Measurements from ENCODE around the gene TESK2. TPM values are rescaled to one million over a fixed set of nuclear protein-coding genes. Genes with fewer than 3 reads are reported as not detected.

The TESK2 gene
- total and polyA plus RNA-seq, 2 experiments from 2014 or later: 1.1 to 1.5 TPM

DNA sequence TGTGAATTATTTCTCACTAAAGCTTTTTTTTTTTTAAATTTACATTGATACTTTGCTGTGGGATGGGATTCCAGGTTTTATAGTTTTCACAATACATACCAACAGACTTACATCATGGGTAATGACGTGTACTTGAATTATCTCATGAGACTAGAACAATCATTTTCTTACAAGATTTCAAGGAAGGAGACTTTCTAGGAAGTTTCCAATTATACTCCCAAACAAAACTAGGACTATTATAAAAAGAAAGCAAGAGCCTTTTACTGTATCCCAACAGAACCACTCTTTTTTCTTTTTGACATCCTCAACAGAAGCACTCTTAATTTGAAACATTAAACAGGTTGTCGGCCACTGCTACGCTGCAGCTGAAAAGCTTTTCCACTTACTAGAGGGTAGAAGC is 48.7 kb downstream of the TESK2 start:
- Histone ChIP-seq H3F3A (ENCODE audit: insufficient read depth) (no peaks in the 10 kb centered on the region), H2AFZ (no peak overlapping the region), H3K4me2 (ENCODE audit: unreplicated experiment) (no peak overlapping the region), H3K4me1 (ENCODE audit: insufficient read depth) (no peaks in the 10 kb centered on the region), H3K4me3 (no peak overlapping the region), H3K9me2 (ENCODE audit: insufficient read depth) (no peaks in the 10 kb centered on the region), H4K20me1 (ENCODE audit: insufficient read depth) (no peaks in the 10 kb centered on the region), H3K27me3 (replicated peaks; ENCODE audit: insufficient read depth) (no peaks in the 10 kb centered on the region), H3K9me3 (ENCODE audit: low read depth) (no peaks in the 10 kb centered on the region), H3K36me3 (ENCODE audit: low read depth) (no peaks in the 10 kb centered on the region), H3K27ac (no peak overlapping the region), H3K9ac (no peak overlapping the region), H3K79me2 (ENCODE audit: insufficient read depth) (no peaks in the 10 kb centered on the region)
- in situ Hi-C loops (cut with MboI): no loop called here
- peak; percentile 60 for DNase-seq
- no peak for TF ChIP-seq EZH2 (IDR thresholded peaks at IDR 0.05; ENCODE audit: insufficient read depth, poor library complexity, severe bottlenecking)
- 69 to 73% methylated on average over 3 of the region's 3 CpGs for WGBS, 2 experiments (ENCODE audit: low coverage in 1 of 2, low lambda C conversion rate in 2 of 2, missing lambda C conversion rate in 2 of 2)

DNA sequence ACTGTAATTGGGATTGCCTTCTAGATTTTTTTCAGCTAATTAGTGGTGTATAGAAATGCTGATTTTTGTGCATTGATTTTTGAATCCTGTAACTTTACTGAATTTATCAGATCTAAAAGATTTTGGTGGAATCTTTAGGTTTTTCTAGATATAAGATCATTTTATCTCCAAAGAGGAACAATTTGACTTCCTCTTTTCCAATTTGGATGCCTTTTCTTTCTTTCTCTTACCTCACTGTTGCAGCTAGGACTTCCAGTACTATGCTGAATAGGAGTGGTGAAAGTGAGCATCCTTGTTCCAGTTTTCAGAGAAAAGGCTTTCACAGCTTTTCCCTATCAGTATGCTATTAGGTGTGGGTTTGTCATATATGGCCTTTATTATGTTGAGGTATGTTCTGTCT is 53.6 kb downstream of the TESK2 start:
- in situ Hi-C loops (cut with MboI): no loop called here
- no peak for DNase-seq
- no peak for TF ChIP-seq EZH2 (IDR thresholded peaks at IDR 0.05; ENCODE audit: insufficient read depth, poor library complexity, severe bottlenecking)
- no peak for TF ChIP-seq EZH2phosphoT487 (IDR thresholded peaks at IDR 0.05; ENCODE audit: insufficient read depth, low read depth)

DNA sequence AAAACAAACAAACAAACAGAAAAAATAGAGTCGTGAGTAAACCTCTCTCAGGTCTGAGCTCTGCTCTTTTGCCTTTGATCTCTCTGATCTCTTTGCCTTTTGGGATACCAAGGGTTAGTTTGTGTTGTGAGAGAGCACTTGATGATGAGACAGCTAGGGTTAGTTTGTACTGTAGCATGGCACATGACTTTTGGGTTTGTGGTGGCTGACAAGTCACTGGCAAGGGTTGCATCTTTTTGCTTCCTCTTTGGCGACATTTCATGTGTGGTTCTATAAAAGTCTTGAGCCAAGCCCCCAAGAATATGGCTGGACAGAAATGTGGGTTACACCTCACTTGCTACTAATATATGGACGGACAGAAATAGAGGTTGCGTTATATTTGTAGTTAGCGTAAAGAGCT is 60.5 kb downstream of the TESK2 start:
- Histone ChIP-seq H3K4me1 (ENCODE audit: insufficient read depth) (no peaks in the 10 kb centered on the region), H3K9me3 (ENCODE audit: low read depth) (no peaks in the 10 kb centered on the region), H4K20me1 (ENCODE audit: insufficient read depth) (no peaks in the 10 kb centered on the region), H3K4me2 (ENCODE audit: unreplicated experiment) (no peak overlapping the region), H3K79me2 (ENCODE audit: insufficient read depth) (no peaks in the 10 kb centered on the region), H2AFZ (no peak overlapping the region), H3K36me3 (ENCODE audit: low read depth) (no peaks in the 10 kb centered on the region), H3K27ac (no peak overlapping the region), H3K4me3 (no peak overlapping the region), H3K27me3 (replicated peaks; ENCODE audit: insufficient read depth) (no peaks in the 10 kb centered on the region), H3F3A (ENCODE audit: insufficient read depth) (no peaks in the 10 kb centered on the region), H3K9me2 (ENCODE audit: insufficient read depth) (no peaks in the 10 kb centered on the region), H3K9ac (no peak overlapping the region)
- TF ChIP-seq EZH2 (IDR thresholded peaks at IDR 0.05; ENCODE audit: insufficient read depth, poor library complexity, severe bottlenecking) (no peak), EZH2phosphoT487 (IDR thresholded peaks at IDR 0.05; ENCODE audit: insufficient read depth, low read depth) (no peak)
- in situ Hi-C loops (cut with MboI): no loop called here
- WGBS, 2 experiments (ENCODE audit: low coverage in 1 of 2, low lambda C conversion rate in 2 of 2, missing lambda C conversion rate in 2 of 2): 72 to 78% methylated on average over 5 of the region's 5 CpGs
- no peak for DNase-seq

More for the DNA sequence above, 53.6 kb downstream of the TESK2 start:
- no peak overlapping the region for H3K27ac ChIP-seq
- no peaks in the 10 kb centered on the region for H3F3A ChIP-seq (ENCODE audit: insufficient read depth)
- no peaks in the 10 kb centered on the region for H3K79me2 ChIP-seq (ENCODE audit: insufficient read depth)
- no peak overlapping the region for H3K4me2 ChIP-seq (ENCODE audit: unreplicated experiment)
- H2AFZ ChIP-seq: no peak overlapping the region
- no peaks in the 10 kb centered on the region for H3K9me2 ChIP-seq (ENCODE audit: insufficient read depth)
- no peaks in the 10 kb centered on the region for H3K9me3 ChIP-seq (ENCODE audit: low read depth)
- no peaks in the 10 kb centered on the region for H3K27me3 ChIP-seq (replicated peaks; ENCODE audit: insufficient read depth)
- no peak overlapping the region for H3K4me3 ChIP-seq
- H3K4me1 ChIP-seq (ENCODE audit: insufficient read depth): no peaks in the 10 kb centered on the region
- H3K36me3 ChIP-seq (ENCODE audit: low read depth): no peaks in the 10 kb centered on the region
- no peaks in the 10 kb centered on the region for H4K20me1 ChIP-seq (ENCODE audit: insufficient read depth)
- H3K9ac ChIP-seq: no peak overlapping the region

DNA sequence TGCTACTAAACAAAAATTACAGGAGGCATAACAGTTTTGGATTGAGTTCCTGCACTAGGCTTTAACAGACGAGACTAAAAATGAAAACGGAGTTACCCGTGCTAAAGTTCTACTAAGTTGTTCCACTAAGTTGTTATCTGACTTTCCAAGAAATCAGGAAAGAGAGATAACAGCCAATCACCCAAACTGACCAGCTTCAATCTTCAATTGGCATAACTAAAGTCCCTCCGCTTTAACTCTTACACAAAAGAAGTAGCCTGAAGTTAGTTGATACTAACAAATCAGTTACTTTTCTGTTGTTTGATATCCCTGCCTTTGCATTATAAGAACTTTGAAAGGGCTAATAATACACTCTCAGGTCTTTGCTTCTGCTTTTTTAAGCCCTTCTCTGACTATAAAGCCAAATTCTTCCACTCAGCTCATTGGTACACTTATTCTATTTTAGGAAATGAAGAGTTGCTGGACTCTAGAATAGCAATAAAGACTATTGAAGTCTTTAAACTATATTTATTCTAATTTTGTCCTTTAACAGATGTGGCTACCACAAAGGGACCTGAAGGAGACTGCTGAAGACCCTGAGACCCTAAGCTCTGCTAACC is 61.3 kb downstream of the TESK2 start:
- in situ Hi-C loops (cut with MboI): no loop called here
- no peak overlapping the region for H3K4me3 ChIP-seq
- H3K9me2 ChIP-seq (ENCODE audit: insufficient read depth): no peaks in the 10 kb centered on the region
- WGBS, 2 experiments (ENCODE audit: low coverage in 1 of 2, low lambda C conversion rate in 2 of 2, missing lambda C conversion rate in 2 of 2): 91 to 95% methylated on average over 4 of the region's 4 CpGs
- H3K4me1 ChIP-seq (ENCODE audit: insufficient read depth): no peaks in the 10 kb centered on the region
- no peaks in the 10 kb centered on the region for H3F3A ChIP-seq (ENCODE audit: insufficient read depth)
- H3K27me3 ChIP-seq (replicated peaks; ENCODE audit: insufficient read depth): no peaks in the 10 kb centered on the region
- DNase-seq: no peak
- H3K9ac ChIP-seq: no peak overlapping the region
- H2AFZ ChIP-seq: no peak overlapping the region
- H3K4me2 ChIP-seq (ENCODE audit: unreplicated experiment): no peak overlapping the region
- no peak overlapping the region for H3K27ac ChIP-seq
- no peaks in the 10 kb centered on the region for H3K36me3 ChIP-seq (ENCODE audit: low read depth)
- H4K20me1 ChIP-seq (ENCODE audit: insufficient read depth): no peaks in the 10 kb centered on the region
- H3K9me3 ChIP-seq (ENCODE audit: low read depth): no peaks in the 10 kb centered on the region
- no peak for TF ChIP-seq EZH2phosphoT487 (IDR thresholded peaks at IDR 0.05; ENCODE audit: insufficient read depth, low read depth)
- no peak for TF ChIP-seq EZH2 (IDR thresholded peaks at IDR 0.05; ENCODE audit: insufficient read depth, poor library complexity, severe bottlenecking)
- no peaks in the 10 kb centered on the region for H3K79me2 ChIP-seq (ENCODE audit: insufficient read depth)

Data from GM23248 (cell line).